ENCODE results near the gene SLC9A7.

The SLC9A7 gene

DNA sequence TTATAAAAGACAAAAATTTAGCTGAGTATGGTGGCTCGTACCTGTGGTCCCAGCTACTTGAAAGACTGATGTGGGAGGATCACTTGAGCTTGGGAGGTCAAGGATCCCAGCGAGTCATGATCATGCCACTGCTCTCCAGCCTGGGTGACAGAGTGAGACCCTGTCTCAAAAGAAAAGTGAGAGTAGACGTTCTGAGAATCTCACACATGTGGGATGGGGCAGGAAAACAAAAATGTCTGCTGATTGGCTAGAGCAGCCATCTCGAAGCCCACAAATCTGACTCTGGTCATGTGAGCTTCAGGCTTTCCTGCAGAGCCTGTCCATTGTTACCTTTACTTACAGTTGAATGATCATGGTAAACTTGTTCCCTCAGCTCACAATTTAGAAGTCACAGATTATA, 23.1 kb upstream of the SLC9A7 start:
- Histone ChIP-seq H3K9me3 (ENCODE audit: control insufficient read depth, low read length) (no peaks in the 10 kb centered on the region), H3K27ac (ENCODE audit: insufficient read depth, low read depth, low read length, poor library complexity, severe bottlenecking) (no peak overlapping the region), H3K4me3 (ENCODE audit: insufficient read depth, low read depth, low read length) (no peak overlapping the region), H3K36me3 (ENCODE audit: control insufficient read depth, insufficient read depth, low read length) (no peaks in the 10 kb centered on the region), H3K27me3 (ENCODE audit: control insufficient read depth, insufficient read depth, low read length, poor library complexity, severe bottlenecking) (no peaks in the 10 kb centered on the region), H3K4me1 (ENCODE audit: control insufficient read depth, insufficient read depth, low read length) (no peaks in the 10 kb centered on the region)
- 84 to 89% methylated on average over 4 of the region's 4 CpGs for WGBS, 2 experiments

DNA sequence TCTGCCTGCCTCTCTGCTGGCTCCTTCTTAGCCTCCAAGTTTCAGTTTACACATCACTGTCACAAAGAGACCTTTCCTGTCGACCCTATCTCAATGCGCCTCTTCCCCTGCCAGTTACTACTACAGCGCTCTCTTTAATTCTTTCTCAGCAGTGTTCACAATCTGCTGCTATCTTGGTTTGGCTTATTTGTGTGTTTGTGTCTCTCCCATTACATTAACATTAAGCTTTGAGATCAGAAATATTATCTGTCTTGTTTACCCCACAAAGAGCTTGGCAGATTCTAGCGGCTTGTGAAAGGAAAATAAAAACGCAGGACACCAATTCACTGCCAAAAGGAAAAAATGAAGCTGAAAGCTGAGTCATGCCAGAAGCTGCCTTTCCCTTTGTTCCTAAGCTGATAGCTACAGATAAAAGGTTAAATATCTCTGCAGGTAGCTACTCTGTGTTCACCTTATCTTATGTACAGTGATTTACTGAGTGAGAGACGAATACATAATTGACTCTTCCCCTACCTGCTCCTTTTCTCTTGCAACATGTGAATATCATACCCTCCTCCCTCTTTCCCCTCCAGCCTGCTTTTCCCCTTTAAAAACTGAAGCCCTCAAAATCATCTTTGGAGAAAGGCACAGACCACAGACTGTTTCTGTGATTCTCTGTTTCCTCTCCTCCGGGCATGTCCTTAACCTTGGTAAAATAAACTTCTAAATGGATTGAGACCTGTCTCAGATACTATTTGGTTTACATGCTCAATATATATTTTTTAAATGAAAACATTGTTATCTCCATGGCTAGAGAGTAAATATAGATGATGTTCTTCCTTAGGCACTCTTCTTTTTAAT, 19.3 kb upstream of the SLC9A7 start:
- Histone ChIP-seq H3K9me3 (ENCODE audit: control insufficient read depth, low read length) (no peaks in the 10 kb centered on the region), H3K27me3 (ENCODE audit: control insufficient read depth, insufficient read depth, low read length, poor library complexity, severe bottlenecking) (no peaks in the 10 kb centered on the region), H3K27ac (ENCODE audit: insufficient read depth, low read depth, low read length, poor library complexity, severe bottlenecking) (no peak overlapping the region), H3K36me3 (ENCODE audit: control insufficient read depth, insufficient read depth, low read length) (no peaks in the 10 kb centered on the region), H3K4me3 (ENCODE audit: insufficient read depth, low read depth, low read length) (no peak overlapping the region), H3K4me1 (ENCODE audit: control insufficient read depth, insufficient read depth, low read length) (no peaks in the 10 kb centered on the region)
- 47 to 53% methylated on average over 5 to 6 of the region's 7 CpGs for WGBS, 2 experiments

DNA sequence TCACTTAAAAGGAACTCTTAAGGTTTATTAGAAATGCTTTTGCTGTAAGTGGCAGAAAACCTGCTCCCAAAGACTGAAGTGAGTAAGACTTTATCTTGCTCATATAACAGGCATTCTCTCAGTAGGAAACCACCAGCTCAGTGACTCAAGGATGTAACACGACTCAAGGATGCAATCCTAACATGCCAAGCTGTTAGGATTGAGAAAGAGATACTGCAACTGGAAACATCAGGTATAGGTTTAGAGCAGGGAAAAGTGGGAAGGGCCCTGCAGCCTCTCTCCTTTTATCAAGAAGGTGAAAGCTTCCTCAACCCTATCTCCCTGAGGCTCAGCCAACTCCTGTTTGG, 11.9 kb upstream of the SLC9A7 start:
- Histone ChIP-seq H3K36me3 (ENCODE audit: control insufficient read depth, insufficient read depth, low read length) (no peaks in the 10 kb centered on the region), H3K27ac (ENCODE audit: insufficient read depth, low read depth, low read length, poor library complexity, severe bottlenecking) (no peak overlapping the region), H3K27me3 (ENCODE audit: control insufficient read depth, insufficient read depth, low read length, poor library complexity, severe bottlenecking) (no peaks in the 10 kb centered on the region), H3K4me3 (ENCODE audit: insufficient read depth, low read depth, low read length) (no peak overlapping the region), H3K4me1 (ENCODE audit: control insufficient read depth, insufficient read depth, low read length) (no peaks in the 10 kb centered on the region), H3K9me3 (ENCODE audit: control insufficient read depth, low read length) (no peaks in the 10 kb centered on the region)
- WGBS, 2 experiments: 29 to 30% methylated on average over 1 of the region's 1 CpG

DNA sequence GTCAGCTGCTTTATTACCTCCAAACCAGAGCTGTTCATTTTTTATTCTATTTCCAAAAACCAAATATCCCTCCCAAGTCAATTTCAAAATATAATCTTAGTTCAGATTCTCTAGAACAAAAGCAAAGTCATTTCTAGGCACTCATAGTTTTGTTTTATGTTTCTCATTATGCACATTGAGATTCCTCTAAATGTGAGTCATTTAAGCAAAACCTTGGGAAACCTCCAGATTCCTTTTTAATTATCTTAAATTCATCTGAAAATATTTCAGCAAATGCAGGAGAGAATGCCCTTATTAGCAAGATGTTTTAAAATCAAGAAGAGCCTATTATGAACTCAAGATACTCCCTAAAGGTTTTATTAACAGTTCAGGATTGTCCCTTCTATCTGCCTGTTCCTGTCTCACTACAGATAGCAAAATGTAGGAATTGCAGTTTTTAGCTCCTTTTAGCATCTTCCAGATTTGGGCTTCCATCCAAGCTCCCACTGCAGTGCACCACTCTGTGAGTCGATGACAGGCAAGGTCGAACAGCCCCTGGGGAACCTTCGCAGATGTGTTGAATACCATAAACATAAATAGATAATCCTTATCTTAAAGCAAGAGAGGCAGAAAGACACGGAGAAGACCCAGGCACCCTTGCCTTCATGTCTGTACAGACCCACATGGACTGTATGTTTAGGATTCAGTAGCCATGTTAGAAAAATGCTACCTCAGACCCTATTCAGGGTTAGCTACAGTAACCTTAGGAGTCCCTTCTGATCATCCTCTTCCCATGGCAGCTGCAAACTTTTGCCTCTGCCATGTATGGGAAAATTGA, 11.3 kb upstream of the SLC9A7 start:
- Histone ChIP-seq H3K27ac (ENCODE audit: insufficient read depth, low read depth, low read length, poor library complexity, severe bottlenecking) (no peak overlapping the region), H3K27me3 (ENCODE audit: control insufficient read depth, insufficient read depth, low read length, poor library complexity, severe bottlenecking) (no peaks in the 10 kb centered on the region), H3K36me3 (ENCODE audit: control insufficient read depth, insufficient read depth, low read length) (no peaks in the 10 kb centered on the region), H3K4me3 (ENCODE audit: insufficient read depth, low read depth, low read length) (no peak overlapping the region), H3K4me1 (ENCODE audit: control insufficient read depth, insufficient read depth, low read length) (no peaks in the 10 kb centered on the region), H3K9me3 (ENCODE audit: control insufficient read depth, low read length) (no peaks in the 10 kb centered on the region)
- 76 to 93% methylated on average over 4 of the region's 4 CpGs for WGBS, 2 experiments

DNA sequence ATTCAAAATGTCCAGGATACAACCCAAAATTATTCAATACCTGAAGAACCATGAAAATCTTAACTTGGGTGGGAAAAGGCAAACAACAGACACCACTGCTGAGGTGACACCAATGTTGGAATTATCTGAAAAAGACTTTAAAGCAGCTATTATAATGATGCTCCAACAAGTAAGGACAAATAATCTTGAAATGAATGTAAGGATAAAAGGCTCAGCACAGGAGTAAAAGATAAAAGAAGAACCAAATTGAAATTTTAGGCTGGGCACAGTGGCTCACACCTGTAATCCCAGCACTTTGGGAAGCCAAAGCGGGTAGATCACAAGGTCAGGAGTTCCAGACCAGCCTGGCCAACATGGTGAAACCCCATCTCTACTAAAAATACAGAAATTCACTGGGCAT, 4.0 kb upstream of the SLC9A7 start:
- Histone ChIP-seq H3K36me3 (ENCODE audit: control insufficient read depth, insufficient read depth, low read length) (no peaks in the 10 kb centered on the region), H3K4me3 (ENCODE audit: insufficient read depth, low read depth, low read length) (no peak overlapping the region), H3K27me3 (ENCODE audit: control insufficient read depth, insufficient read depth, low read length, poor library complexity, severe bottlenecking) (peaks cover 9% of the 10 kb centered on the region), H3K9me3 (ENCODE audit: control insufficient read depth, low read length) (no peaks in the 10 kb centered on the region), H3K27ac (ENCODE audit: insufficient read depth, low read depth, low read length, poor library complexity, severe bottlenecking) (no peak overlapping the region), H3K4me1 (ENCODE audit: control insufficient read depth, insufficient read depth, low read length) (no peaks in the 10 kb centered on the region)
- WGBS, 2 experiments: 80 to 100% methylated on average over 1 of the region's 1 CpG

DNA sequence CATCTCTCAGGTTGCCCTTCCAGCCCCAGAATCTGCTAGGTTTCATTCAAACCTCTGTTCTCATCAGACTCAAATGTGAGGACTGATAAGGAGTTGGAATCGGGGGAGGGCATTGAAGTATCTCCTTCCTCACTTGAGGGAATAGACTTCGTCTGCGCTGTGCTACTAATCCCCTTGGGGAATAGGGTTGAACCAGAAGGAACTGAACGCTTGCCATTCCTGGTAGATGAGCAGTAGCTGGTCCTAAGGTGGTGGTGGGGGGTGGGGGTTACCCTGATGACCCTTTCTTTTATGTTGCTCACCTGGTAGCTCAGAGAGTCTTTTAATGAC, 692 bp upstream of the SLC9A7 start:
- H3K27me3 ChIP-seq (ENCODE audit: control insufficient read depth, insufficient read depth, low read length, poor library complexity, severe bottlenecking): peaks cover 12% of the 10 kb centered on the region
- H3K4me1 ChIP-seq (ENCODE audit: control insufficient read depth, insufficient read depth, low read length): no peaks in the 10 kb centered on the region
- H3K36me3 ChIP-seq (ENCODE audit: control insufficient read depth, insufficient read depth, low read length): no peaks in the 10 kb centered on the region
- no peaks in the 10 kb centered on the region for H3K9me3 ChIP-seq (ENCODE audit: control insufficient read depth, low read length)
- no peak overlapping the region for H3K27ac ChIP-seq (ENCODE audit: insufficient read depth, low read depth, low read length, poor library complexity, severe bottlenecking)
- peak overlapping the region; percentile 50 for H3K4me3 ChIP-seq (ENCODE audit: insufficient read depth, low read depth, low read length)
- 42% methylated on average over 4 of the region's 4 CpGs for WGBS, 2 experiments

DNA sequence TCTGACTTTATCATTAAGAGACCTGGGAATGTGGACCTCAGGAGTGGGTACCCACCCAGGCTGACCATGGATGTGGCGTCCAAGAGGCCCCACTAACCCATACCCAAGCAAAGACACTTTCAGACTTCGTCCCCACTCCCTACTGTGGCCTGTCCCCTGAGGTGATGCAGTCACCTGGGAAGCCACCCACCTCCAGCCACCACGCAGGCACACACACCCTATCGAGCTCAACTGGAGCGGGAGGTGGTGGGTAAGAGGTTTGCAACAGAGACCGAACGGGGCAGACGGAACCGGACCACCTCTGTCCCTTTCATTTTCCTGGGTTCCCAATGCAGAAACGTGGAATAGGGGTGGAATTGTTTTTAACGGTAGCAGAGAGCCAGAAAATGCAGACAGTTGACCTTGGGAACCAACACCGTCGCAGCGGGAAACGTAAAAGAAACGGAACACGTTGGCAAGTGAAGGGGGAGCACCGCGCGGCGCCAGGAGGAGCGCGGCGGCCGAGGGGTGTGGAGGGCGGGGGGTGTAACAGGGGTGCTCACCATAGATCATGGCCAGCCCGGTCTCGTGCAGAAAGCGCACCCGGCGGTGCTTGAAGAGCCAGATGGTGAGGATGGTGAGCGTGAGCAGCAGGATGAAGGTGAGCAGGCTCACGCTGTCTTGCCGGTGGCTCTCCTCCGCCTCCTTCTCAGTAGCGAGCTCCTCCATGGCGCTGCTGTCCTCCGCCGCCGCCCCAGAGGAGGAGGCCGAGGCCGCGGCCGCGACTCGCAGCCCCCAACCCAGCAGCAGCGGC, 559 bp downstream of the SLC9A7 start:
- Histone ChIP-seq H3K9me3 (ENCODE audit: control insufficient read depth, low read length) (no peaks in the 10 kb centered on the region), H3K27me3 (ENCODE audit: control insufficient read depth, insufficient read depth, low read length, poor library complexity, severe bottlenecking) (peaks cover 12% of the 10 kb centered on the region), H3K4me3 (ENCODE audit: insufficient read depth, low read depth, low read length) (peak overlapping the region; percentile 50), H3K27ac (ENCODE audit: insufficient read depth, low read depth, low read length, poor library complexity, severe bottlenecking) (no peak overlapping the region), H3K4me1 (ENCODE audit: control insufficient read depth, insufficient read depth, low read length) (no peaks in the 10 kb centered on the region), H3K36me3 (ENCODE audit: control insufficient read depth, insufficient read depth, low read length) (no peaks in the 10 kb centered on the region)
- WGBS, 2 experiments: 2% methylated on average over 46 to 47 of the region's 47 CpGs

DNA sequence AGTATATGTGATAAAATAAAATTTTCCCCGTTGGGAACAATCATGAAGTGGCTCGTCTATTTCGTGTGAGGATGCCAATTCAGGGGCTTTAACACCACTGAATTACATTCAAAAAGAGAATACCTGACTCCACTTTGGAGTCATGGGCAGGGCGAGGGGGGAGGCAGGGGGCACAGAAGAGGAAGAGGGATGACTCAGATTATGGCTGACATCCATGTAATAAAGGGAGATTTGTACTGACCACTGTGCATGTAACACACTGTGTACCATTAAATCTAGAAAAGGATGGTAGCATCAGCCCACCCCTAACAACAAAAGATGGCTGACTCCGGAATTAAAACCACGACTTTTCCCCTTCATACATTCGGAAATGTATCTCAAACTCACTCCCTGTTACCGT, 1.3 kb downstream of the SLC9A7 start:
- H3K36me3 ChIP-seq (ENCODE audit: control insufficient read depth, insufficient read depth, low read length): no peaks in the 10 kb centered on the region
- H3K27me3 ChIP-seq (ENCODE audit: control insufficient read depth, insufficient read depth, low read length, poor library complexity, severe bottlenecking): peaks cover 12% of the 10 kb centered on the region
- H3K4me3 ChIP-seq (ENCODE audit: insufficient read depth, low read depth, low read length): no peak overlapping the region
- no peaks in the 10 kb centered on the region for H3K9me3 ChIP-seq (ENCODE audit: control insufficient read depth, low read length)
- WGBS, 2 experiments: 46 to 56% methylated on average over 5 to 7 of the region's 8 CpGs
- H3K27ac ChIP-seq (ENCODE audit: insufficient read depth, low read depth, low read length, poor library complexity, severe bottlenecking): no peak overlapping the region
- no peaks in the 10 kb centered on the region for H3K4me1 ChIP-seq (ENCODE audit: control insufficient read depth, insufficient read depth, low read length)

DNA sequence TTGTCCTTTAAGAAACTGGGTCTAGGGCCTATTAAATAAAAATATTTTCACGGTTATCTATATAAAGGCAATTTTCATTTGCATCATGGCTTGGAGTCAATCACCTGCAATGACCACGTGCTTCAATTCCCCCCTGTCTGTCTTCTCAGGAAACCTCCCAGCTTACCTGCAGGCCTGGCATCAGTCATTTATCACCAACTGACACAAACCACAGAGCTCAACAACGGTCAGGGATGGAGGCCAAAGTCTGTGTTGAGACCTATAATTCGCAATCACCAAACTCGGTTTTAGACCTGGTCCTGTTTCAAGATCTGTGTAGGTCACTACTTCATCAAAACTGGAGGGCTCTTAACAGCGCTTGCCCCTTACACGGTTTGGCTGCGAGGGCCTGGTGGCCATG, 1.9 kb downstream of the SLC9A7 start:
- no peak overlapping the region for H3K27ac ChIP-seq (ENCODE audit: insufficient read depth, low read depth, low read length, poor library complexity, severe bottlenecking)
- H3K9me3 ChIP-seq (ENCODE audit: control insufficient read depth, low read length): no peaks in the 10 kb centered on the region
- H3K4me3 ChIP-seq (ENCODE audit: insufficient read depth, low read depth, low read length): no peak overlapping the region
- no peaks in the 10 kb centered on the region for H3K4me1 ChIP-seq (ENCODE audit: control insufficient read depth, insufficient read depth, low read length)
- H3K27me3 ChIP-seq (ENCODE audit: control insufficient read depth, insufficient read depth, low read length, poor library complexity, severe bottlenecking): peaks cover 12% of the 10 kb centered on the region
- H3K36me3 ChIP-seq (ENCODE audit: control insufficient read depth, insufficient read depth, low read length): no peaks in the 10 kb centered on the region
- WGBS, 2 experiments: 74 to 76% methylated on average over 8 of the region's 8 CpGs

DNA sequence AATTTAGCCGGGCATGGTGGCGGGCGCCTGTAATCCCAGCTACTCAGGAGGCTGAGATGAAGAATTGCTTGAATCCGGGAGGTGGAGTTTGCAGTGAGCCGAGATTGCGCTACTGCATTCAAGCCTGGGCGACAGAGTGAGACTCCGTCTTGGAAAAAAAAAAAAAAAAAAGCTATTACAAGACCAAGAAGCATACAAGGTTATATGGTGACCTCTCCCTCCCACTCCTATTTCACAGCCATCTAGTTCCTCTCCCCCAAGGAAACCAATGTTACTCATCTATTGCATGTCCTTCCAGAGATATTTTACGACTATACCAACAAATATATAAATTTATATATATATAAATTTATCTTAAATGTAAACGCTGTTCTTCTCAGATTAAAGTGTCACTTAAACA, 3.2 kb downstream of the SLC9A7 start:
- Histone ChIP-seq H3K4me3 (ENCODE audit: insufficient read depth, low read depth, low read length) (no peak overlapping the region), H3K27me3 (ENCODE audit: control insufficient read depth, insufficient read depth, low read length, poor library complexity, severe bottlenecking) (peaks cover 12% of the 10 kb centered on the region), H3K9me3 (ENCODE audit: control insufficient read depth, low read length) (no peaks in the 10 kb centered on the region), H3K27ac (ENCODE audit: insufficient read depth, low read depth, low read length, poor library complexity, severe bottlenecking) (no peak overlapping the region), H3K4me1 (ENCODE audit: control insufficient read depth, insufficient read depth, low read length) (no peaks in the 10 kb centered on the region), H3K36me3 (ENCODE audit: control insufficient read depth, insufficient read depth, low read length) (no peaks in the 10 kb centered on the region)
- WGBS, 2 experiments: 97 to 100% methylated on average over 6 to 8 of the region's 10 CpGs
